ENCODE data around the gene FBLN1. TPM values are rescaled to one million over a fixed set of nuclear protein-coding genes. Genes with fewer than 3 reads are reported as not detected.
A peak's percentile ranks its signal among the peaks of the same experiment; 100 is the strongest.
"Not testable (repeated sequence)": the region's sequence is repeated elsewhere in the genome, so short reads cannot be mapped to it uniquely, and the experiment has no call there.

Gene FBLN1
- total RNA-seq, 8 experiments from 2014 or later: 1.2 to 67.4 (median 4.5) TPM

DNA sequence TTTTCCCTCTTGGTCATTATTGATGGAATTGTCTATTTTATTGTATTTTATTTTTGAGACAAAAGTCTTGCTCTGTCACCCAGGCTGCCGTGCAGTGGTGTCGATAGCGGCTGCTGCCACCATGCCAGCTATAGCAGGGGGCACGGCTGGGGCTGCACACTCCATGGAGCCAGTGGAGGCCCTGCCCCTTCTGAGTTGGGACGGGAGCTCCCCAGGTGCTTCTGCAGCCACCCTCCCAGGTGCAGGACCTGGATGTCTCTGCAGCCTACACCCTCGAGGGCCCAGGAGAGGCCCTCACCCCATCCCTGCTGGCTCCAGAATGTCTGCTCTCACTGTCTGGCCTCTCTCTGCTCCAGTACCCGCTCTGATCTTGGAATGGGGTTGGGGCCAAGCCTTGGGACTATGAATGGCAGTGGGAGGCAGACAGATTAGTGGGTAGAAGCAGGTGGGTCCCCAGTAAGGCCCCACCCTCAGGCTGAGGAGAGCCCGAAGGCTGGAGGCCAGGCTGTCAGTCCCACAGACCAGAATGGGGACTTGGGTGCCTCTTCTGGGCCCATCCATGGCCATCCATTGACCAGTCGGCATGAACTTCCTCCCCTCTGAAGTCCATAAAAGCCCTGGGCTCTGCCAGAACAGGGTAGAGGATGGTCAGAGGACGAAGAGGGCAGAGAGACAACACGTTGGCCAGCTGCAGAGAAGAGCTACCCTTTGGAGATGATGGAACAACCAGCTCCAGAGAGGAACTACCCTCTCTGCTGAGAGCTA, 119.3 kb downstream of the FBLN1 start:
- 50 to 86% (median 78%) methylated on average over 1 to 5 of the region's 11 CpGs; no CpG with 5 or more reads in 2 of the 10 experiments for WGBS, 10 experiments
- in situ Hi-C loops (cut with MboI; ENCODE audit: low pct_unique_long_range_greater_than_20kb in 2 of 9, low sequenced_read_pairs in 9 of 9, unreplicated experiment in 9 of 9): loop anchor here in 1 of 9 experiments (25.0 kb wide), 1 partner anchor 1965 kb away; no protein-coding TSS in a partner anchor
- Histone ChIP-seq H3K4me1 (replicated peaks in 1 of 2) (no peaks in the 10 kb centered on the region), H3K27ac (no peak overlapping the region), H3K4me3 (no peak overlapping the region)
- no peak for ATAC-seq (replicated peaks in 6 of 8)

DNA sequence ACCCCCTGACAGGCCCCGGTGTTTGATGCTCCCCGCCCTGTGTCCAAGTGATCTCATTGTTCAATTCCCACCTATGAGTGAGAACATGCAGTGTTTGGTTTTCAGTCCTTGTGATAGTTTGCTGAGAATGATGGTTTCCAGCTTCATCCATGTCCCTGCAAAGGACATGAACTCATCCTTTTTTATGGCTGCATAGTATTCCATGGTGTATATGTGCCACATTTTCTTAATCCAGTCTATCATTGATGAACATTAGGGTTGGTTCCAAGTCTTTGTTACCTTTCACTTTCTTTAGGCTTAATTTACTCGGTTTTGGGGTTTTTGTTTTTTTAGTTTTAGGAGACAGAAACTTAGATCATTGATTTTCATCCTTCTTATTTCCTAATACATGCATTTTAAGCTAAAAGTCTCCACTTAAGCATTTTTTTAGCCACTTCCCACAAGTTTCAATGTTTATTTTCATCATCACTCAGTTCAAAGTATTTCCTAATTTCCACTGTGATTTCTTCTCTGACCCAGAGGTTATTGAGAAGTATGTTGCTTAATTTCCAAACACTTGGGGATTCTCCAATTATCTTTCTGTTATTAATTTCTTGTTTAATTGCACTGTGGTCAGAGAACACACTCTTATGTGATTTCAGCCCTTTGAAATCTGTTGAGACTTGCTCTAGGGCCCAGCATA, 120.9 kb downstream of the FBLN1 start:
- not testable (repeated sequence) for H3K4me3 ChIP-seq; ATAC-seq (replicated peaks in 6 of 8); H3K27ac ChIP-seq; H3K4me1 ChIP-seq (replicated peaks in 1 of 2)
- WGBS, 10 experiments: 0 to 100% (median 50%) methylated on average over 1 to 2 of the region's 3 CpGs
- in situ Hi-C loops (cut with MboI; ENCODE audit: low pct_unique_long_range_greater_than_20kb in 2 of 9, low sequenced_read_pairs in 9 of 9, unreplicated experiment in 9 of 9): loop anchor here in 1 of 9 experiments (25.0 kb wide), 1 partner anchor 1964 kb away; no protein-coding TSS in a partner anchor

DNA sequence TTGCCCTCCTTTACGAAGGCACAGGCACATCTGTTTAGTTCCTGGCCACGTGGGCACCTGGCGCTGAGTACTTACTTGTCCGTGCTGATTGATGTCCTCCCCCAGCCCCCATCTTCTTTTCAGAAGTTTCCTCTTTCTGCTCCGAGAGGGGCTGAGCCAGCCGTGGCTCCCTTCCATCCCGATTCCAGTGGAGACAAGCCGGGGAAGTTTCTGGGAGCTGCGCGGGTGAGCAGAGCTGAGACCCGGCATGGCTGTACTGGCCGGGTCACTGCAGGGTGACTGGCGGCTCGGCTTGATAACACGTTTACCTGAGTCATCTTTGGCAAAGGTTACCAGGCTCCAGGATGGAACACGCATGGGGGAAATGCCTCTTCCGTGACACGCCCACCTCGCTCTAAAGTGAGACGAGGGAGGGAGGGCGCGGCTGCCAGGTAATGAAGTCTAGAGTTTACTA, 123.5 kb downstream of the FBLN1 start:
- peaks cover 19 to 27% of the 10 kb centered on the region in 2 donors for H3K4me1 ChIP-seq (replicated peaks in 1 of 2)
- in situ Hi-C loops (cut with MboI; ENCODE audit: low pct_unique_long_range_greater_than_20kb in 2 of 9, low sequenced_read_pairs in 9 of 9, unreplicated experiment in 9 of 9): no loop called here
- ATAC-seq (replicated peaks in 6 of 8): no peak
- H3K4me3 ChIP-seq: no peak overlapping the region
- no peak overlapping the region for H3K27ac ChIP-seq
- 52 to 100% (median 93%) methylated on average over 1 to 7 of the region's 22 CpGs; no CpG with 5 or more reads in 5 of the 10 experiments for WGBS, 10 experiments

DNA sequence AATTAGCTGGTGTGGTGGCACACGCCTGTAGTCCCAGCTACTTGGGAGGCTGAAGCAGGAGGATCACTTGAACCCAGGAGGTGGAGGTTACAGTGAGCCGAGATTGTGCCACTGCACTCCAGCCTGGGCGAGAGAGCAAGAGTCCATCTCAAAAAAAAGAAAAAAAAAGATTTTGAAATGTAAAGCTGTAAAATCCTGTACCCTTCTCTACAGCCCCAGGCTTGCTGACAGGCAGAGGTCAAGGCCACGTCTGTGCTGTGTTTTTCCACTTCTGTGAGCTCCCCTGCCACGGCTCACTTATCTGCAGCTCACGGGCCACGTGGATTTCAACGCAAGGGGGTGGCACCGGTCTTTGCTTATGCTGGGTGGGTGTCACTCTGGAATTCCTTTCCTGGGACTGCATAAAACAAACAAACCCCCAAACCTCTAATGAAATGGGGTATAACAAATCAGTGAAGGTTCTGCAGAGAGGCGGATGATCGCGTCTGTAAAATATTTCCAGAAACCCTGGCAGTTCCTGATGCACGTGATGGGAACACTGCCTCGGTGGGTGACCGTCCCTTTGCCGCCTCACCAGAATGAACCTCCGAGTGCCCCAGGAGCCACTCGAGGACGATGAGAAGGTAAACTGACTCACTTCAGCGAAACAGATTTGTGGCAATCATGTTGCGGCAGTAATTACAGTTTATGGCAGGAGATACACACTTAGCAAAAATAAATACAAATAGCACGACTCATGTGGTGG, 125.0 kb downstream of the FBLN1 start:
- no peak overlapping the region for H3K4me3 ChIP-seq
- no peak for ATAC-seq (replicated peaks in 6 of 8)
- 66 to 93% (median 89%) methylated on average over 2 to 18 of the region's 22 CpGs; no CpG with 5 or more reads in 1 of the 10 experiments for WGBS, 10 experiments
- no peak overlapping the region for H3K27ac ChIP-seq
- in situ Hi-C loops (cut with MboI; ENCODE audit: low pct_unique_long_range_greater_than_20kb in 2 of 9, low sequenced_read_pairs in 9 of 9, unreplicated experiment in 9 of 9): no loop called here
- H3K4me1 ChIP-seq (replicated peaks in 1 of 2): peaks cover 25 to 34% of the 10 kb centered on the region in 2 donors

DNA sequence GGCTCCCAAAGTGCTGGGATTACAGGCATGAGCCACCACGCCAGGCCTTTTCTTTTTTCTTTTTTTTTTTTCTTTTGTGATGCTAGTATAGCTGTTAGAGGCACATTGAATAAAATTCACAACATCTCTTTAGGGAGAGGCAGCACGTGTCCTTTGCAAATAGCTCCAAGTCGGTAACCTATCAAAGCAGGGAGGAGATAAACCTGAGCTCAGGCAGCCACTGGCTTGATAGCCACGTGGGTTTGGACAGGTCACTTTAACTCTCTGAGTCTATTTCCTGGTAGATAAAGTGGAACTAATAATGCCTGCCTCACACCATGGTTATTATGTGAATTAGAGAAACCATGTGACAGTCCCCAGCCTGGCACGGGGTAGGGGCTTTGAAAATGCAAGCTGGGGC, 125.8 kb downstream of the FBLN1 start:
- peaks cover 31 to 43% of the 10 kb centered on the region in 2 donors for H3K4me1 ChIP-seq (replicated peaks in 1 of 2)
- no peak overlapping the region for H3K4me3 ChIP-seq
- in situ Hi-C loops (cut with MboI; ENCODE audit: low pct_unique_long_range_greater_than_20kb in 2 of 9, low sequenced_read_pairs in 9 of 9, unreplicated experiment in 9 of 9): no loop called here
- 17 to 71% (median 28%) methylated on average over 1 to 5 of the region's 5 CpGs; no CpG with 5 or more reads in 3 of the 10 experiments for WGBS, 10 experiments
- no peak overlapping the region for H3K27ac ChIP-seq
- peak in 3 of 8 experiments; percentile 46 to 52 (median 48) for ATAC-seq (replicated peaks in 6 of 8)

DNA sequence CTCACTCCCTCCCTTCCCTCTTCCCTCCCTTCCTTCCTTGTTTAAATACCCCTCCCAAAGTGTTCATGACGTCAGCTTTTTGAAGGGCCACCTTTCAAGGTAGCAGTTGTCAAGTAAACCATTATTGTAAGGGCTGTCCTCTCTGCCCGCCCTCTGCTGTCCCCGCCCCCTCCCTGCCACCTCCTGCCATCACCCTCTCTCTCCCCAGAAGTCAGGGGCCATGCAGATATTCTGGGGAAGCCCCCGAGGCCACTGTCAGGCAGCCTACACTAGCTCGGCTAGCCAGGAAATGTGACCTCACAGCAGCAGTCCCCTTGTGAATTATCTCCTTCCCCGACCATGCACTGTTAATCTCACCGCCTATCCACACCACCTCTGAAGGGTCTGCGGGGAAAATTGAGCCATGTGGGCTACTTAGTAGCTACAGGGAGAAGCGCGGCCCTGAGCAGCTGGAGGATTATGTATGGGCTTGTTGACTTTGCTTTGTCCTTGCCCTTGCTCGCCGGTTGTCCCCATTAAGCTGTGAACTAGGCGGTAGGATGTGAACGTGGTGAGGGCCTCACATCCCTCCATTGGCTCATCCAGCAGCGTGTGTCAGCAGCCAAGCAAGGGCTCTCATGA, 126.9 kb downstream of the FBLN1 start:
- in situ Hi-C loops (cut with MboI; ENCODE audit: low pct_unique_long_range_greater_than_20kb in 2 of 9, low sequenced_read_pairs in 9 of 9, unreplicated experiment in 9 of 9): no loop called here
- H3K4me3 ChIP-seq: no peak overlapping the region
- peaks cover 31 to 44% of the 10 kb centered on the region in 2 donors for H3K4me1 ChIP-seq (replicated peaks in 1 of 2)
- WGBS, 10 experiments: 20 to 100% (median 58%) methylated on average over 1 to 8 of the region's 15 CpGs; no CpG with 5 or more reads in 4 of the 10 experiments
- H3K27ac ChIP-seq: peak overlapping the region; percentile 15 to 41
- peak in 5 of 8 experiments; percentile 56 to 76 (median 76) for ATAC-seq (replicated peaks in 6 of 8)

DNA sequence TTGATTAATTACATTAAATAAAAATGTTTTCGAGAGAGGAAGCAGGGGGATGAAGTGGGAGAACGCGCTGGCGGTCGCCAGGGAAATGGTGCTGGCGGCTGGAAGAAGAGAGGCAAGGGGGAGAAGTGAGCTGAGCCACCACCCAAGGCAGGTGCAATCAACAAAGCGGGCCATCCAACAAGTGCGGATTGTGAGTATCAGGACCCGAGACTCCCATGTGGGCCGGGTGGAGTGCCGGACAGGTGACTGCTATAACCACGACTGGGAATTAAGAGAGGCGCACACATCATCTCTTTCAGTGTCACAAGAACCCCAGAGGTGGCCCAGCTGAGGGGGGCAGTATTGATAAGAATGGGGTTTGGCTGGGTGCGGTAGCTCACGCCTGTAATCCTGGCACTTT, 127.8 kb downstream of the FBLN1 start:
- Histone ChIP-seq H3K27ac (no peak overlapping the region), H3K4me1 (replicated peaks in 1 of 2) (peaks cover 31 to 44% of the 10 kb centered on the region in 2 donors), H3K4me3 (no peak overlapping the region)
- WGBS, 10 experiments: 75 to 100% (median 93%) methylated on average over 1 to 10 of the region's 15 CpGs; no CpG with 5 or more reads in 3 of the 10 experiments
- no peak for ATAC-seq (replicated peaks in 6 of 8)
- in situ Hi-C loops (cut with MboI; ENCODE audit: low pct_unique_long_range_greater_than_20kb in 2 of 9, low sequenced_read_pairs in 9 of 9, unreplicated experiment in 9 of 9): no loop called here

DNA sequence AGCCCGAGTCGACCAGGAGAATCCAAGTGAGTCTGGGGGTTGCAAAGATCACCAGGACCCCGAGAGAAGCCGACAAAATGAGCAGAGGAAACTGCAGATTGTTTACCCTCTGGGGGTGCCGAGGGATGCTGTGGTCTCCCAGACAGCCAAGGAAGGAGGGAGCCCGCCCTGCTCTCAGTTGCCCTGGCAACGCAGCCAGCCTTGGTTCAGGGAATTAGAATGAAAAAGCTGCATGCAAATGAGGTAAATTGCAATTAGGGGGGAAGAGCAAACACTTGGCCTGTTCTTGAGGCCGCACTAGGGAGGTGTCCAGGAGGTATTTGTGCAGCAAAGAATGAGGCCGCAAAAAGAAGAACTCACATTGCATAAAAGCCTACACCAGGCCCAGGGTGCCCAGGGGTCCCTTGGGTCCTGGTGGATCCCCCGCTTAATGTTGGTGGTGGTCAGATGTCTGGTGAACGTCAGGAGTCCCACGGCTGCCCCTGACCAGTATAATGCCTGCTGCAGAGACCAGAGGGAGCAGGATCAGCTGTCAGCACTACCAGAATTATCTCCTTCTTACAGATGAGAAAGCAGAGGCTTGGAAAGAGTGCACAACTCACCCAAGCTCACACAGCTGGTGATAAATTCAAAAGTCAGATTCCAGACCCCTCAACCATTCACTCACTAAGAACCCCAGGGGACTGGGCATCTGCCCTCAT, 128.6 kb downstream of the FBLN1 start:
- 19 to 62% (median 47%) methylated on average over 3 to 9 of the region's 12 CpGs; no CpG with 5 or more reads in 4 of the 10 experiments for WGBS, 10 experiments
- in situ Hi-C loops (cut with MboI; ENCODE audit: low pct_unique_long_range_greater_than_20kb in 2 of 9, low sequenced_read_pairs in 9 of 9, unreplicated experiment in 9 of 9): no loop called here
- H3K4me1 ChIP-seq (replicated peaks in 1 of 2): peaks cover 31 to 44% of the 10 kb centered on the region in 2 donors
- no peak overlapping the region for H3K27ac ChIP-seq
- no peak overlapping the region for H3K4me3 ChIP-seq
- peak in 5 of 8 experiments; percentile 36 to 80 (median 56) for ATAC-seq (replicated peaks in 6 of 8)

DNA sequence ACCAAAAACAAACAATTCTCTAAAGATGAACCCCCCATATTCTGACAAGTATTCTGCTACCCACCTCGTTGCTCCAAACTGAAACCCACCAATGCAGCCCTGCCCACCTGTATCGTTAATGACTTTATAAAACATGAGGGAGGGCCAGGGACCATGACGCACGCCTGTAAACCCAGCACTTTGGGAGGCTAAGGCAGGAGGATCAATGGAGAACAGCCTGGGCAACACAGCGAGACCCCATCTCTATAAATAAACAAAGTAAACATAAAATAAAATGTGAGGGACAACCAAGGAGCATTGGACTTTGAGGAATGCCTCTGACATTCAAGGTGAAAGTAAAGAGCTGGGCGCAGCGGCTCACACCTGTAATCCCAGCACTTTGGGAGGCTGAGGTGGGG, 129.2 kb downstream of the FBLN1 start:
- in situ Hi-C loops (cut with MboI; ENCODE audit: low pct_unique_long_range_greater_than_20kb in 2 of 9, low sequenced_read_pairs in 9 of 9, unreplicated experiment in 9 of 9): no loop called here
- 60 to 100% (median 88%) methylated on average over 1 to 6 of the region's 7 CpGs; no CpG with 5 or more reads in 2 of the 10 experiments for WGBS, 10 experiments

DNA sequence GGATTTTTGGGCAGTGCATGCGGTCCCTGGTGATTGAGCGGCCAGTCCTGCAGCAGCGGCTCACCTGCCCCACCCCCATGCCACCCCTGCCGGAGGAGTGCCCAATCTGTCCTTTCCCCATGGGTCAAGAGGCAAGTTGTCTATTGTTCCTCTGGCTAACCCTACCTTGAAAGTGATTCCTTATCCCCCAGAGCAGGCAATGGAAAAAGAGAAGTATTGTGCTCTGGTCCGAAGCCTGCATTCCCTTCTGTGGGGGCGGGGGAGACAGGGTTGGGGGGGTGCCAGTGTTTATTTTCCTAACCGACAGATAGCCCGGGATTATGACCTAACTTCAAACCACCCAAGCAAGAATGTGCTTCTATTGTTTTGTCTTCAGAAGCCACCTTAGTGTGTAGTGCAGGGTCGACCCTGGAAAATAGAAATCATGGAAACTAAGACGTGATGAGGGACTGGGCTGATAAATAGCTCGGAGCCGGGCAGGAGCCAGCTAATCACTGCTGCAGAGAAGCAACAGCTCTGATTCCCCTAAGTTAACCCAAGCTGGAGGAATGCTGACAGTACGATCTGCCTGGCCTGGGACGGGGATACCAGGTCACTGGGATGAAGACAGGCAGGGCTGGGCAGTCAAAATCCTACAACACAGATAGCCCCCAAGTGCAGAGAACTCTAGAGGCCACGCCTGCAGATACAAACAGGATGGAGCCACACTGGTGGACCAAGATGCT, 130.3 kb downstream of the FBLN1 start:
- Histone ChIP-seq H3K4me3 (no peak overlapping the region), H3K27ac (no peak overlapping the region), H3K4me1 (replicated peaks in 1 of 2) (peaks cover 31 to 43% of the 10 kb centered on the region in 2 donors)
- peak in 5 of 8 experiments; percentile 13 to 38 (median 30) for ATAC-seq (replicated peaks in 6 of 8)
- in situ Hi-C loops (cut with MboI; ENCODE audit: low pct_unique_long_range_greater_than_20kb in 2 of 9, low sequenced_read_pairs in 9 of 9, unreplicated experiment in 9 of 9): no loop called here
- WGBS, 10 experiments: 0 to 46% (median 33%) methylated on average over 1 to 6 of the region's 15 CpGs; no CpG with 5 or more reads in 4 of the 10 experiments

More for the DNA sequence above, 129.2 kb downstream of the FBLN1 start:
- Histone ChIP-seq H3K4me3 (no peak overlapping the region), H3K4me1 (replicated peaks in 1 of 2) (peaks cover 31 to 44% of the 10 kb centered on the region in 2 donors), H3K27ac (no peak overlapping the region)
- no peak for ATAC-seq (replicated peaks in 6 of 8)

DNA sequence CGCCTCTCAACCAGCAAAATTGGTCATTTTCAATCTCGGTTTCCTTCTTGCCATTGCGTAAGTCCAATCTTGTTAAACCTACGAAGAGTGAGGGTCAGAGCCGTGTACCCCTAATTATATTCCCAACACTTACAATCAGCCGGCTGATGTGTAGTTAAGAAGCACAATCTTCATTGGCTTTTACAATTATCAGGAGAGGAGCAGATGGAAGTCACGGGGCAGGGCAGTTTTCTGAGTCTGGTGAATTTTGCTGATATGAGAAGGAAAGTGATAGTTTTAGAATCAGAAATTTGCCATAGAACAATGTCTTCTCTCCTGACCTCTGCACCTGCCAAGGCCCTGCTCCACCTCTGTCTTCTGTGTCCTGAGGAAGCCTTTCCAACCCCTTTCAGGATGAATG, 134.0 kb downstream of the FBLN1 start:
- no peak for ATAC-seq (replicated peaks in 6 of 8)
- in situ Hi-C loops (cut with MboI; ENCODE audit: low pct_unique_long_range_greater_than_20kb in 2 of 9, low sequenced_read_pairs in 9 of 9, unreplicated experiment in 9 of 9): no loop called here
- WGBS, 10 experiments: 60 to 97% (median 94%) methylated on average over 1 to 7 of the region's 7 CpGs; no CpG with 5 or more reads in 1 of the 10 experiments

More for the DNA sequence above, 134.0 kb downstream of the FBLN1 start:
- Histone ChIP-seq H3K27ac (no peak overlapping the region), H3K4me1 (replicated peaks in 1 of 2) (peaks cover 10 to 13% of the 10 kb centered on the region in 2 donors), H3K4me3 (no peak overlapping the region)

Measured in motor neuron (in vitro differentiated cells).